ENCODE results near the gene MRPL27. TPM values are rescaled to one million over a fixed set of nuclear protein-coding genes. Genes with fewer than 3 reads are reported as not detected.

The MRPL27 gene
- total and polyA plus RNA-seq, 2 of the 4 experiments (the other 2 are of a cell fraction) = 176 to 202 TPM

DNA sequence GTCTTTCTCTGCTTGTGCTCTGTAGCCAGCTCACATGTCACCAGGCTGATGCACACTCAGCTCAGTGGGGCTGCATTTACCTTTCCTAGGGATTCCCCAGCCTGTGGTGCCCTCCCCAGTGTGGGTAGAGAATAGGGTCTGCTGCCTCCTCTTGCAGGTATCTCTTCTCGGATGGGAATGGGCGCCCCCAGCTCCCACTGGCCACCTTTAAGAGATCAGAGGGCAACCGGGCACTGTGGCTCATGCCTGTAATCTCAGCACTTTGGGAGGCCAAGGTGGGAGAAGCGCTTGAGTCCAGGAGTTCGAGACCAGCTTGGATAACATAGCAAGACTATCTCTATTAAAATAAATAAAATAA is 23.8 kb downstream of the MRPL27 start:
- H3K9ac ChIP-seq (ENCODE audit: low read depth, low read length) = no peak overlapping the region
- peak overlapping the region; percentile 54; the same call in 1 of the 2 replicates for H3K4ac ChIP-seq (ENCODE audit: low read depth, low read length)
- no peak overlapping the region for H4K8ac ChIP-seq (ENCODE audit: low read depth in 2 of 2, low read length in 2 of 2)
- no TSS peak for BruUV-seq (replicated peaks)
- H3K23ac ChIP-seq (ENCODE audit: low read depth, low read length) = no peak overlapping the region
- TF ChIP-seq RCOR1 (IDR thresholded peaks at IDR 0.05; ENCODE audit: insufficient replicate concordance, low read length) = no peak
- no peak for TF ChIP-seq CTCF (conservative IDR thresholded peaks at IDR 0.05; ENCODE audit: low read depth, low read length)
- no peak for TF ChIP-seq CHD1 (IDR thresholded peaks at IDR 0.05; ENCODE audit: low read depth, low read length)
- no peak for TF ChIP-seq SMC3 (IDR thresholded peaks at IDR 0.05; ENCODE audit: low read depth, low read length)
- no peak for TF ChIP-seq BHLHE40 (IDR thresholded peaks at IDR 0.05; ENCODE audit: low read depth, low read length)
- TF ChIP-seq, protein P1, sequence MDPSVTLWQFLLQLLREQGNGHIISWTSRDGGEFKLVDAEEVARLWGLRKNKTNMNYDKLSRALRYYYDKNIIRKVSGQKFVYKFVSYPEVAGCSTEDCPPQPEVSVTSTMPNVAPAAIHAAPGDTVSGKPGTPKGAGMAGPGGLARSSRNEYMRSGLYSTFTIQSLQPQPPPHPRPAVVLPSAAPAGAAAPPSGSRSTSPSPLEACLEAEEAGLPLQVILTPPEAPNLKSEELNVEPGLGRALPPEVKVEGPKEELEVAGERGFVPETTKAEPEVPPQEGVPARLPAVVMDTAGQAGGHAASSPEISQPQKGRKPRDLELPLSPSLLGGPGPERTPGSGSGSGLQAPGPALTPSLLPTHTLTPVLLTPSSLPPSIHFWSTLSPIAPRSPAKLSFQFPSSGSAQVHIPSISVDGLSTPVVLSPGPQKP (IDR thresholded peaks at IDR 0.05; ENCODE audit: borderline replicate concordance, low read depth, low read length) = no peak
- no peak for TF ChIP-seq MAZ (IDR thresholded peaks at IDR 0.05; ENCODE audit: borderline replicate concordance, low read depth, low read length)
- no peak for TF ChIP-seq RFX5 (IDR thresholded peaks at IDR 0.05; ENCODE audit: low read depth, low read length)
- POLR2A ChIA-PET (ENCODE audit: unreplicated experiment) = no interaction called here
- dilution Hi-C loops (cut with HindIII; ENCODE audit: low sequenced_read_pairs, unreplicated experiment) = no loop called here
- H4K5ac ChIP-seq (ENCODE audit: low read depth, low read length) = no peak overlapping the region
- H3K36me3 ChIP-seq (ENCODE audit: control insufficient read depth, insufficient read depth, low read length) = peaks cover 13% of the 10 kb centered on the region; the same call in 1 of the 2 replicates
- CTCF ChIA-PET = interaction anchor here (1.8 kb wide), 1 partner anchor 13 kb away, joined by 7 read pairs; no protein-coding TSS in a partner anchor
- H2AK9ac ChIP-seq (replicated peaks; ENCODE audit: low read depth, low read length, poor library complexity) = peak overlapping the region; percentile 89
- H3K79me1 ChIP-seq (ENCODE audit: low read depth in 1 of 2, low read length in 2 of 2) = peaks cover 38 to 74% of the 10 kb centered on the region in 2 experiments
- H2AFZ ChIP-seq (replicated peaks; ENCODE audit: low read length, poor library complexity) = peak overlapping the region; percentile 68
- peak overlapping the region; percentile 62; the same call in 1 of the 2 replicates for H2AK5ac ChIP-seq (ENCODE audit: low read depth, low read length)
- ATAC-seq (ENCODE audit: low read depth) = no peak
- no peak overlapping the region for H3K56ac ChIP-seq (ENCODE audit: extremely low read depth, insufficient read depth, low read length)
- no peak overlapping the region for H3K27ac ChIP-seq (ENCODE audit: insufficient read depth, low read length)
- peaks cover 35% of the 10 kb centered on the region for H3K9me1 ChIP-seq (ENCODE audit: insufficient read depth, low read length)
- H3K14ac ChIP-seq (replicated peaks; ENCODE audit: low read depth, low read length) = peak overlapping the region; percentile 30; the same call in 1 of the 2 replicates
- DNase-seq = no peak
- H3K18ac ChIP-seq (ENCODE audit: low read depth, low read length) = no peak overlapping the region
- H3K27me3 ChIP-seq (ENCODE audit: control insufficient read depth, insufficient read depth, low read length) = no peaks in the 10 kb centered on the region
- peaks cover 19% of the 10 kb centered on the region for H3K4me1 ChIP-seq (ENCODE audit: control insufficient read depth, insufficient read depth, low read length)
- H4K20me1 ChIP-seq (ENCODE audit: insufficient read depth, low read length) = peaks cover 45% of the 10 kb centered on the region
- no peak overlapping the region for H3K4me2 ChIP-seq (ENCODE audit: low read depth, low read length)
- H3K4me3 ChIP-seq (ENCODE audit: insufficient read depth, low read depth, low read length) = no peak overlapping the region
- WGBS, 2 experiments (ENCODE audit: extremely low coverage in 2 of 2, insufficient read length in 1 of 2) = 100% methylated on average over 1 of the region's 5 CpGs; no CpG with 5 or more reads in 1 of the 2 experiments
- no peak overlapping the region for H4K91ac ChIP-seq (ENCODE audit: insufficient read depth, low read depth, low read length)
- H2BK20ac ChIP-seq (ENCODE audit: low read depth, low read length) = no peak overlapping the region
- no peak overlapping the region for H2BK15ac ChIP-seq (ENCODE audit: low read depth, low read length)
- no peaks in the 10 kb centered on the region for H3K9me3 ChIP-seq (ENCODE audit: control insufficient read depth, insufficient read depth, low read length)
- in situ Hi-C loops (cut with MboI; ENCODE audit: low sequenced_read_pairs) = no loop called here
- H2BK5ac ChIP-seq (ENCODE audit: low read depth, low read length, poor library complexity, severe bottlenecking) = no peak overlapping the region
- intact Hi-C loops (cut with micrococcal nuclease) = no loop called here
- H2BK120ac ChIP-seq (ENCODE audit: low read depth, low read length) = 0 out of 2 replicates have a peak overlapping the region, but pooled peaks have one; percentile 32
